ENCODE results near the gene MEX3D.
"Not testable (repeated sequence)": the region's sequence is repeated elsewhere in the genome, so short reads cannot be mapped to it uniquely, and the experiment has no call there.

MEX3D gene

GRCh38 chr19:1570836-1571235 is 2.7 kb upstream of the MEX3D start:
- no peak for DNase-seq

GRCh38 chr19:1569997-1570396 is 1.9 kb upstream of the MEX3D start:
- DNase-seq = no peak

- DNase-seq = no peak
Measured at GRCh38 chr19:1567848-1568227, 287 bp downstream of the MEX3D start.

GRCh38 chr19:1567116-1567847 is 843 bp downstream of the MEX3D start:
- no peak for DNase-seq

- no peak for DNase-seq
Measured at GRCh38 chr19:1566392-1567115, 1.6 kb downstream of the MEX3D start.

GRCh38 chr19:1563251-1563650 is 4.9 kb downstream of the MEX3D start:
- DNase-seq = no peak

DNA sequence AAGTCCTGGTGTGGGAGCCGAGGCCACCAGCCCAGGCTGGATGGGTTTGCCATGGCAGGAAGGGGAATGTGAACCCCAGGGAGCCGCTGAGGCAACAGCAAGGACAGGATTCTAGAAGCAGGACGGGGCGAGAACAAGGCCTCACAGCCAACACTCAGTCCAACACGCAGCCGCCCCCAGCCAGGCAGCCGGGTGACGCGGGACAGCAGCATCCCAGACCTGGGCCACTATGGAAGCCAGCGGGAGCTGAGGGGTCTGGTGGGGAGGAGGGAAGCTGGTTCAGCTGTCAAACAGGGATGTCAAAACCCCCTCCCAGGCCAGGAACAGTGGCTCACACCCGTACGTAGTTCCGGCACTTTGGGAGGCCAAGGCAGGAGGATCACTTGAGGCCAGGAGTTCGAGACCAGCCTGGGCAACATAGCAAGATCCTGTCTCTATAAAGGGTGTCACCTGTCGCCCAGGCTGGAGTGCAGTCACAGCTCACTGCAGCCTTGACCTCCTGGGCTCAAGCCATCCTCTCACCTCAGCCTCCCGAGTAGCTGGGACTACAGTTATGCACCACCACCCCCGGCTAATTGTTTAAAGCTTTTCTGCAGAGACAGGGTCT is 6.8 kb downstream of the MEX3D start:
- no peak for DNase-seq

DNA sequence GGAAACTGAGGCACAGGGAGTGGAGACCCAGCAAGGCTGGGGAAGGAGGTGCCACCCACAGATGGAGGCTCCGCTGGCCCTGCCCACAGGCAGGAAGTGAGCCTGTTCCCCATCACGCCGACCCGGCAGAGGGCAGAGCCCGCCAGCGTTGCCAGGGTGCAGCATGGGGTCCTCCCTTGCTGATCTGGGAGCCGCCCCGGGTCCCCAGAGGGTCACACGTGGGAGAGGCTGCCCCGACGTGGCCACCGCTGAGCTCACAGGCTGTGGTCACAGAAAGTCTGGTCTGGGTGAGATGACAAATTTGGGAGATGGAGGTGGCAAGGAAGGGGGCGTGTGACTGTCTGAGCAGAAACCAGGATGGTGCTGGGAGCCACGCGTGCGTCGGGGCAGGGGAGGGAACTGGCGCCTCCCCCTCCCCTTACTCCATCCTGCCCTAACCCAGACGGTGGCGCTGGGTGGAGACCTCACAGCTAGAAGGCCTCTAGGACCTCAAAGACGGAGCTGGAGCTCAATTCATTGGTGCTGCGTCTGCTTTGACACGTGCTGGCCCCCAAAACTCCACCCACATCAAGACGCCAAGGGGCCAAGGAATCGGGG is 7.7 kb downstream of the MEX3D start:
- DNase-seq = no peak

DNA sequence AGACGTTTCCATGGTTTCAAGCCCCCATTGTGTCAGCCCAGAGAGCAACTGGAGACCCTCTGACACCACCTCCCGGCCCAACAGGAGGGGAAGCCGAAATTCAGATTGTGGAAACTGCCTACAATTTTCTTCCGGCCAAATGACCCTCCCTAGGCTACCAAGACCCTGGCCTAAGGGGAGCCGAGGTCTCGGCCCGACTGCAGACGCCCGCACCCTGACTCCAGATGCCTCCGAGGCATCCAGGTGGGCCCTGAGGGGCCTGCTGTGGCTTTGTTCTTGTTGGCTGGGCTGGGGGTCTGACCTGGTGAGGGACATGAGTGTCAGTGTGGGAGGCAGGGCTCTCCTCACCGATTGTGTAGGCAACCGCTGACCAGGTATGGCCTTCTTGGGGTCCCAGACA is 9.6 kb downstream of the MEX3D start:
- no peak for DNase-seq

- no peak for DNase-seq
Measured at GRCh38 chr19:1556390-1557070, 11.6 kb downstream of the MEX3D start.

- DNase-seq = no peak
Measured at GRCh38 chr19:1555487-1556389, 12.4 kb downstream of the MEX3D start.

DNA sequence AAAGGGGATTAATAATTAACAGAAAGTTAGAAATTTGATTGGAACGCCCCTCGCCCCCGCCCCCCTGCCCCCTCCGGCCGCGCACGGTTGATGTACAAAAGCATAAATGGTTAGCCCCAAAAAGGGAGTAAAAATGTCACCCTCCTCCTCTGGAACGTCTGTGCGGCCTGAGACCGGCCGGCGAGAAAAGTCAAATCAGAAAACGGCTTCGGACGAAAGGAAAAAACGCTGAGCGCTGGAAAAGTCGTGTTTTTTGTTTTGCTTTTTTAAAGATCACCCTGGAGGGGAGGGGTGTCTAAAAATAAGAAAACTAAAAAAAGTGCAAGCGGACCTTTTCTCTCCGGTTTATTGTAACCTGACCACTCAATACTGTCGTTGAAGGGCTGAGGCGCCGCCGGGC is 13.2 kb downstream of the MEX3D start:
- no peak for DNase-seq

DNA sequence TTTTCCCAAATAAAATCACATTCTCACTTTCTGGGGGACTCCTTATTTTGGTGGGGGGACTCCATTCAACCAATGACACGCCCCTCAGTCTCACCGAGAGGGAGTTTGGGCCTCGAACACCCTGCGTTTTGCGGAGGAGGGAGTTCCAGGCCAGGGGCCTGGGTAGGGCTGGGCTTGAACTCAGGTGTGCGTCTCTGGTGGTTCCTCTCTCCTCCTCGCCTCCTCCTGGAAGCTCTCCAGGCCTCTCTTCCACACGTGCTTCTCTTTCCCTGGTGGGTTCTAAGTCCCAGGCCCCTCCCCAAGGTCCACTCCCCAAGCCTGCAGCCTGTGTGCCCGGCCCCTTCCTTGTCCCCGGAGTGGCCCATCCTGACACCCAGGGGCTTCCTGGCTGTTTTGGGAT is 14.7 kb downstream of the MEX3D start:
- DNase-seq = no peak

DNA sequence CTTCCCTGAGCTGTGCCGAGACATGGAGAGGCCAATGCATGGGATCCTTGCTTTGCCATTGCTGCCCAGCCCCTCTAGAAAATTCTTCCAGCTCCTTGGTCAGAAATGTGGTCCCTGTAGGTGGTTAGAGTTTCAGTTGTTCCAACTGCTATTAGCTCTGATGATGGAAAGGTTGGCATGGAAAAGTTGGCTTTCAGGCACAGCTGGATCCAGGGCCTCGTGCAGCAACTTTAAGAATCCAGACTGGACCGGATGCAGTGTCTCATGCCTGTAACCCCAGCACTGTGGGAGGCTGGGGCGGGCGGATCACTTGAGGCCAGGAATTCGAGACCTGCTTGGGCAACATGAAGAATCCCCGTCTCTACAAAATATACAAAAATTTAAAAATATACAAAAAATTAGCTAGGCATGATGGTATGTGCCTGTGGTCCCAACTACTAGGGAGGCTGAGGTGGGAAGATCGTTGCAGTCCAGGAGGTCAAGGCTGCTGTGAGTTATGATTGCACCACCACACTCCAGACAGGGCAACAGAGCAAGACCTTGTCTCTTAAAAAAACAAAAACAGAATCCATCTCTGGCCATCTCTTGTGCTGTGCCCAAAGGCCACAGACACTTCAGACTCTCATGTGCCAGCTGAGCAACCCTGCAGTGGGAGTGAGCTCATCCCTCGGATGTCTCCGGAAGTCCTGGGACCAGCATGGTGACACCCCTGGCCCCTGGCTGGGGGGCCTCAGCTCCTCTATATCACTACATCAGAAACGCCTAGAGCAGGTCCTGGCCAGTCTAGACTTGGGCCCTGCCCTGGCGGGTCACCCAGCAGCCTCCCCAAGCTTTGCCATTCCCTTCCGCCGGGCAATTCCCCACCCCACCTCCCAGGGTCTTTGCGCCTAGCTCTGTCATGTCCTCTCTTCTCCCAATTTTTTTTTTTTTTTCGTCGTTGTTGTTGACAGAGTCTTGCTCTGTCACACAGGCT is 16.8 kb downstream of the MEX3D start:
- DNase-seq = no peak

DNA sequence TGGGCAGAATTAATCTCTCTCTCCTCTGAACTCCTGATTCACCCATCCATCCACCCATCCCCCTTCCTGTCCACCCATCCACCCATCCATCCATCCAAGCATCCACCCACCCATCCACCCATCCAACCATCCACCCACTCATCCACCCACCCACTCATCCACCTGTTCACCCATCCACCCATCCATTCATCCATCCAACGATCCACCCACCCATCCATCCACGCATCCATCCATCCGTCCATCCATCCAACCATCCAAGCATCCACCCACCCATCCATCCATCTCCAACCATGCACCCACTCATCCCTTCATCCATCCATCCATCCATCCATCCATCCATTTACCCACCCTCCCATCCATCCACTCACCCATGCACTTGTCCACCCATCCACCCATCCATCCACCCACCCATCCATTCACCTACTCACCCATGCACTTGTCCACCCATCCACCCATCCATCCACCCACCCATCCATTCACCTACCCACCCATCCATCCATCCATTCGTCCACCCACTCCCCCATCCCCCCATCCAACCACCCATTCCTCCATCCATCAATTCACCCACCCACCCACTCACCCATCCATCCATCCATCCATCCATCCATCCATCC is 18.7 kb downstream of the MEX3D start:
- no peak for DNase-seq

DNA sequence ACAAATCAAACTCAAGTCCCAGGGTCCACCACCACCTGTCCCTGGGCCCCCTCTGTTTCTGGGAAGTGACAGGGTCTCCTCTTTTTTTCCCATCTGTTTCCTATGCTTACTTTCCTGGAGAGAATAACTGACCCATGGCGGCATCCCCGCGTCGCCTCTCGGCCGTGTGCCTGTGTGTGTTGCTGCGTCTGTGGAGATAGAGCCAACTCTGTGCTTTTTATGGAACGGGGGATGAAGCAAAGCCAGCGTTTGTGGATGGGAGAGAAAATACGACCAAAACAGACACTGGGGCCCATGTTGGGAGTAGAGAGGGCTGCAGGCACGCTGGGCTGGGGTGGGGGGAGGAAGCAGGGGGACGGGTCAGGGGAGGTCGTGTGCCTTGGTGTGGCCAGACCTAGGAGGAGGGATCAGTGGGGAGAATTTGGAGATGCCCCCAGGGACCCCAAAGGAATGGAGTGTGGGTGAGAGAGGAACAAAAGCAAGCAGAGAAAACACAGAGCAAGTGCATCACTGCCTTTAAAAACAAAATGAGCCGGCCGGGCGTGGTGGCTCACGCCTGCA is 27.7 kb downstream of the MEX3D start:
- DNase-seq = no peak

GRCh38 chr19:1539749-1540148 is 28.4 kb downstream of the MEX3D start:
- not testable (repeated sequence) for DNase-seq

GRCh38 chr19:1538978-1539377 is 29.1 kb downstream of the MEX3D start:
- DNase-seq = no peak

- DNase-seq = not testable (repeated sequence)
Measured at GRCh38 chr19:1535699-1536098, 32.4 kb downstream of the MEX3D start.

- DNase-seq = no peak
Measured at GRCh38 chr19:1534972-1535371, 33.2 kb downstream of the MEX3D start.
